HG03159 (cell line): ENCODE data around the gene CD300H.

Experiments
- ATAC-seq: cut with Tn5 transposase; IDR thresholded peaks from one replicate; pipeline ENCODE4 v1.9.1; 2021; ENCODE audit warnings: mild to moderate bottlenecking, moderate library complexity; ENCODE audit not compliant: unreplicated experiment

Gene CD300H

GRCh38 chr17:74512036-74512435 is 55.3 kb downstream of the CD300H start:
- no peak for ATAC-seq
